NT2/D1 (cell line): ENCODE data around the gene ARHGAP42.

Experiments
- SUZ12 ChIP-seq: IDR thresholded peaks from 2 replicates; pipeline ENCODE4 v1.6.1; 2011; ENCODE audit not compliant: insufficient read length, insufficient read depth; ENCODE audit errors: extremely low read depth
- YY1 ChIP-seq: IDR thresholded peaks from 2 replicates; pipeline ENCODE4 v1.6.1; 2011; ENCODE audit not compliant: insufficient read length, insufficient read depth
- ZNF274 ChIP-seq: IDR thresholded peaks from 2 replicates; pipeline ENCODE4 v1.6.1; 2011; ENCODE audit warnings: mild to moderate bottlenecking, low read depth, low read length

DNA sequence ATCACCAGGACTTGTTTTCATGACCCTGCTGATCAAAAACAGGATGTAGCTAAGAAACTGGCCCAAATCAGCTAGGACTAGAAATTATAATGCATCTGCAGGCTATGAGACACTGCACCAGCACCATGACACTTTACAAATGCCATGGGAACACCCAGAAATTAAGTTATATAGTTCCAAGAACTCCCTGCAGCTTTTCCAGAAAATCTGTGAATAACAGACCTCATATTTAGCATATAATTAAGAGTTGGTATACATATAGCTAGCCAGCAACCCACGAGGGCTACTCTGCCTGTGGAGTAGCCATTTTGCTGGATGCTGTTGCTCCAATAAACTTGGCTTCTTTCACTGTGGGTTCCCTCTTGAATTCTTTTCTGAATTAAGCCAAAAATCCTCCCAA is 341.6 kb downstream of the ARHGAP42 start:
- TF ChIP-seq ZNF274 (no peak), YY1 (no peak), SUZ12 (no peak)
